NOMO-1 (cell line): ENCODE results near the gene SEC23A.
"Not testable (repeated sequence)": the region's sequence is repeated elsewhere in the genome, so short reads cannot be mapped to it uniquely, and the experiment has no call there.

Experiments
- DNase-seq, 2 experiments: peaks; one replicate each; lab custom pipeline; 2025; ENCODE audit not compliant: unreplicated experiment in 2 of 2; lab: John Stamatoyannopoulos, UW

The SEC23A gene

GRCh38 chr14:39034481-39035296 is 68.3 kb downstream of the SEC23A start:
- no peak for DNase-seq

GRCh38 chr14:39033371-39033770 is 69.7 kb downstream of the SEC23A start:
- no peak for DNase-seq

- DNase-seq = no peak
Observed at GRCh38 chr14:39030209-39030608, 72.8 kb downstream of the SEC23A start.

- DNase-seq = no peak
Observed at GRCh38 chr14:39029789-39030188, 73.2 kb downstream of the SEC23A start.

- no peak for DNase-seq
Observed at GRCh38 chr14:39028620-39029019, 74.4 kb downstream of the SEC23A start.

- peak in 1 of 2 experiments; percentile 5 for DNase-seq
Observed at GRCh38 chr14:39025810-39026627, 77.0 kb downstream of the SEC23A start.

- DNase-seq = no peak
Observed at GRCh38 chr14:39025250-39025809, 77.7 kb downstream of the SEC23A start.

DNA sequence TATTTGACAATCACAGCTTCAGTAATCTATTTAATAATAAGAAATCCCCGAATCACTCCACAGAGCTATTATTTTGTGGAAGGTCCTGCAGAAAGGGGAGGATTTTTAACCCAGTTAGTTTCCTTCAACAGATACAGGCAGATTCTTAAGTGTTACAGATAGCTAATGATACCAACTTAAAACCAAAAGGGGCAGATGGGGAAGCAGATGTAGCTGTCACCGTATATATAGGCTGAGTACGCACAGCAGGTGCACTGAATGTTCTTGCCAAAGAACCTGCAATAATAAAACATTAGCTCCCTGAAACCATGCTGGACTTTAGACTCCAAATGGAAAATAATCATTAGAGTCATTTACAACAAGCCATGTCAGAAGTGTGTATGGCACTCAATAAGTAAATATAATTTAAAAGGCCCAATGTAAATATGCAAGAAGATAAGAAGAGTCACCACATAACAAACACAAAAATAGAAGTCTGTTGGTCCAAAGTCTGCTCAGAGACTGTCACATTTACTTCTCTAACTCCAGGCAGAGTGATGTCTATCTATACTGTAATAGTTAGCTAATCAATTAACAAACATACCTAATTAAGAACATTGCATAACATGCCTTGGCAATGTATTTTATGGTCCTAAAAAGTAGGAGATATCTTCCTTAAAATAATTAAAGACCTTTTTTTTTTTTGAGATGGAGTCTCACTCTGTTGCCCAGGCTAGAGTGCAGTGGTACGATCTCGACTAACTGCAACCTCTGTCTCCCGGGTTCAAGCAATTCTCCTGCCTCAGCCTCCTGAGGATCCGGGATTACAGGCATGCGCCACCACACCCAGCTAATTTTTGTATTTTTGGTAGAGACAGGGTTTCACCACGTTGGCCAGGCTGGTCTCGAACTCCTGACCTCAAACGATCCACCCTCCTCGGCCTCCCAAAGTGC is 78.8 kb downstream of the SEC23A start:
- no peak for DNase-seq

GRCh38 chr14:39017096-39018016 is 85.7 kb downstream of the SEC23A start:
- DNase-seq = not testable (repeated sequence)

- no peak for DNase-seq
Observed at GRCh38 chr14:39016733-39017095, 86.3 kb downstream of the SEC23A start.

- no peak for DNase-seq
Observed at GRCh38 chr14:39015964-39016577, 87.0 kb downstream of the SEC23A start.

DNA sequence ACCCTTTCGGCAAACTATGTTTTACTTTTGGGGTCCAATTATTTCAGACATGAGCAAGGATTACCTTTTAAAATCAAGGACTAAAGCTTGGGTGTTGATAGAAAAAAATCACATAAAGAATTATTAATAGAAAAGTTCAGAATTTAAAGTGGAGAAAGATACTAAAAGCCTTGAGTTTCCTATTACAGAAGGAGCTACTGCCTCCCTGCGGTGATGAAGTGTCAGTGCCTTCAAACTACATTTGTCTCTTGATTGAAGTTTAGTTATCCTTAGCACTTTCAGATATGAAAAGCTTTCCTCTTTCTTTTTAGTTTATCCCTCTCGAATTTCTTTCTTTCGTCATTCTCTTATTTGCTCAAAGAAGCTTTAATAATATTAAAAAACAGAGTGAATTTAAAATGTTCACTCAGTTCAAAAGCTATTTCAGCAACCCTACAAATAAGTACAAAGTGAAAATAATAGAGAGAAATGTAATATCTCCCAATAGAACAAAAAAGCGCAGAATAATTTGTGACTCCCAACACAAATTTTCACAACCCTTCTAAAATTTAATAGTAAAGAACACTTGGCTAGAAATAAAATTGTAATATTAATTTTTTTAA is 87.6 kb downstream of the SEC23A start:
- DNase-seq = peak; percentile 9 to 55

DNA sequence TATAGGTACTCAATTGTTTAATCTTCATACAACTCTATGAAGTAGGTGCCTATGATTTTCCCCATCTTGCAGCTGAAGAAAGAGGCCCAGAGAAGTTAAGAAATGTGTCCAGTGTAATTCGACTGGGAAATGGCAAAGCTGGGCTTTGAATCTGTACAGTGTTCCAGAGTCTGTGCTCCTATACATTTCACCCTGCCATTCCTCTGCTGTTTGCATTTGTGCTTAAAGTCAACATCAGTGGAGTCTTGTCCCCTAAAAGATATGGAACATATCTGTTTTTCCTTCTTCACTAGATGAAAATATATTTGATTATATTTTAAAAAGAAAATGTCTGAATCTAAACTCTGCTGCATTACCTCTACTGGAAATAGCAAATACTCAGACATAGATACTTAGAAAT is 88.6 kb downstream of the SEC23A start:
- no peak for DNase-seq

DNA sequence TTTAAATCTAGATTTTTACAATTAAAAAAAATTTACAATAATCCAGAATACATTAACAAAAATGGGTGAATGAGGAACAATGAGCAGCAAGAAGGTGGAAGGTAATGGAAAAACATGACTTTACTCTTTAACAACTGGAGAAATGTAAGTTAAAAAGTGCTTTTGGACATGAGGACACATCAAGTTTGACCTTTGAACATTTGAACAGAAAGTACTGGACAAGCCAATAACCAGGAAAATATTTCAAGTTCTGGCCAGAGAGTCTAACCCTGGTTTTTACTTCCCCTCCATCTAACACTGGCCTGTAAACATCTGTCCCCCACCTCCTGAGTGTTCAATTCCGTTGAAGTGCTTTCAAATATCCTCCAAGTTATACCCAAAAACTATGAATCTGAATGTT is 94.1 kb downstream of the SEC23A start:
- DNase-seq = not testable (repeated sequence)

DNA sequence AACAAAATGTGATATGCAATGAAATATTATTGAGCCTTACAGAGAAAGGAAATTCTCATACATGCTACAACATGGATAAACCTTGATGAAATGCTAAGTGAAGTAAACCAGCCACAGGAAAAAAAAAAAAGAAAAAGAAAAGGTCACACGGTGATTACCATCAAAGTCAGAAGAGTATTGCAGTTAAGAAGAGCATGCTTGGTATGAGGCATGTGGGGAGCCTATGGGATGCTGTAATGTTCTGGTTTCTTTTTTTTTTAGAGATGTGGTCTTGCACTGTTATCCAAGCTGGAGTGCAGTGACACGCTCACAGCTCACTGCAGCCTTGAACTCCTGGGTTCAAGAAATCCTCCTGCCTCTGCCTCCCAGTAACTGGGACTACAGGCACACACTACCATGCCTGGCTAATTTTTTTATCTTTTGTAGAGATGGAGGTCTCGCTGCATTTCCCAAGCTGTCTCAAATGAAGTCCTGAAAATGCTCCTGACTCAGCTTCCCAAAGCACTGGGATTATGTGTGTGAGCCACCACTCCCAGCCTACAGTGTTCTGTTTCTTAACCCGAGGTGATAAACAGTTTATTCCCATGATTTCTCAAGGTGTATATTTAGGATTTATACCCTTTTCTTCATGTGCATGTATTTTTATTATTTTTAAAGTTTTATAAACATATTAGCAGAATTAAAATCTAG is 96.2 kb downstream of the SEC23A start:
- no peak for DNase-seq

- no peak for DNase-seq
Observed at GRCh38 chr14:39005044-39005880, 97.8 kb downstream of the SEC23A start.

DNA sequence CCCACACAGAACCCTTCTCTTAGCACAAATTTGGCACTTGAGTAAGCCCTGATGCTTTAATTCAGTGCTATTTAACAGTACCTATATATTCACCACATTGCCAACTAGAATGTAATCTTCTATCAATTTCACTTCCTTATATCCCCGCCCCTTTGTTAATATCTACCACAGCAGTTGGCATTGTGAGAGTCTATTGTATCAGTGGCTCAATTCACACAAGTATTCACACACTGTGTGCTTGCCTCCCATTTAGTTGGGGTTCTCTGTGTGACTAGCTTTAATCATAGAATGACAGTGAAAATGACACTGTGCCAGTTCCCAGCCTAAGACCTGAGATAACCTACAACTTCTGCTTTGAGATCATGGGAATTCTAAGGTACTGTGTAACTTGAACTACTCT is 103.1 kb downstream of the SEC23A start:
- DNase-seq = no peak
